NB4 (cell line): Measurements from ENCODE around the gene YES1.

ENCODE experiments used
- CTCF ChIP-seq: IDR thresholded peaks from one replicate; pipeline ENCODE4 v1.5.1; 2012; ENCODE audit warnings: low read depth, low read length
- MAX ChIP-seq: IDR thresholded peaks from 2 replicates; pipeline ENCODE4 v1.6.1; 2011; ENCODE audit warnings: low read depth, low read length

- TF ChIP-seq MAX (no peak), CTCF (no peak)
Observed at GRCh38 chr18:840516-840915, 28.5 kb upstream of the YES1 start.
